Lower leg skin (tissue), 3 donors: Measurements from ENCODE around the gene NOD2.

Experiments
- CTCF ChIP-seq, 3 donors: fragments of 450-650 bp; IDR thresholded peaks; one replicate each; pipeline ENCODE4 v1.5.1; 2016; ENCODE audit warnings: antibody characterized with exemption in 3 of 3, mild to moderate bottlenecking in 3 of 3, moderate library complexity in 2 of 3
- POLR2A ChIP-seq, 2 donors: fragments of 450-650 bp; IDR thresholded peaks; one replicate each; pipeline ENCODE4 v1.6.1; 2016 to 2017; ENCODE audit warnings: antibody characterized with exemption in 2 of 2, mild to moderate bottlenecking in 1 of 2, moderate library complexity in 1 of 2

GRCh38 chr16:50674831-50675230, 18.6 kb upstream of the NOD2 start:
- TF ChIP-seq POLR2A (IDR thresholded peaks at IDR 0.05) (no peak), CTCF (IDR thresholded peaks at IDR 0.05) (no peak)
